ENCODE results near the gene MPV17L2. TPM values are rescaled to one million over a fixed set of nuclear protein-coding genes. Genes with fewer than 3 reads are reported as not detected.

Gene MPV17L2
- total and polyA plus RNA-seq, 10 of the 15 experiments (the other 5 are each of a cell fraction or from before 2014, with no cell fraction given): 5.1 to 57.2 (median 22.9) TPM

GRCh38 chr19:18192673-18193387 is at the start of gene MPV17L2 (continued):
- TF ChIP-seq SKIL (IDR thresholded peaks at IDR 0.05; ENCODE audit: low read depth, poor library complexity, severe bottlenecking): peak; percentile 90
- no peak for TF ChIP-seq USF1 (IDR thresholded peaks at IDR 0.05; ENCODE audit: borderline replicate concordance, extremely low read length, insufficient read depth, low read depth, low read length)
- TF ChIP-seq RCOR1 (conservative IDR thresholded peaks at IDR 0.05; ENCODE audit: low read depth, low read length): no peak
- no peak for TF ChIP-seq TCF12 (IDR thresholded peaks at IDR 0.05; ENCODE audit: low read depth, low read length)
- TF ChIP-seq SMAD1 (IDR thresholded peaks at IDR 0.05; ENCODE audit: low read depth, partially characterized antibody): no peak
- peak; percentile 57; the same call in 1 of the 2 replicates for TF ChIP-seq PAX5 (IDR thresholded peaks at IDR 0.05; ENCODE audit: borderline replicate concordance, low read depth, low read length)
- TF ChIP-seq BCL3 (IDR thresholded peaks at IDR 0.05; ENCODE audit: borderline replicate concordance, insufficient read depth, low read depth, low read length, poor library complexity, severe bottlenecking): no peak
- TF ChIP-seq RBBP5 (conservative IDR thresholded peaks at IDR 0.05): no peak
- TF ChIP-seq SP1 (IDR thresholded peaks at IDR 0.05; ENCODE audit: low read depth, low read length): peak; percentile 100
- TF ChIP-seq ZNF217 (IDR thresholded peaks at IDR 0.05): no peak
- peak; percentile 95 for TF ChIP-seq CREB1 (IDR thresholded peaks at IDR 0.05; ENCODE audit: low read depth)
- no peak for TF ChIP-seq ZNF274 (IDR thresholded peaks at IDR 0.05; ENCODE audit: insufficient read depth, insufficient read length)
- 0 out of 4 replicates have a peak, but pooled peaks of 1 of the 2 experiments have one; percentile 8 for TF ChIP-seq EP300 (IDR thresholded peaks at IDR 0.05; ENCODE audit: borderline replicate concordance in 1 of 2, control insufficient read depth in 1 of 2, low read depth in 2 of 2, low read length in 2 of 2)
- TF ChIP-seq E2F4 (IDR thresholded peaks at IDR 0.05; ENCODE audit: low read depth, low read length): peak; percentile 49; the same call in 1 of the 2 replicates
- peak; percentile 100 for TF ChIP-seq NR2F1 (conservative IDR thresholded peaks at IDR 0.05)
- TF ChIP-seq TCF3 (IDR thresholded peaks at IDR 0.05; ENCODE audit: borderline replicate concordance, insufficient read depth, low read depth, low read length): no peak
- peak; percentile 72 for TF ChIP-seq POLR2A (IDR thresholded peaks at IDR 0.05; ENCODE audit: low read depth, low read length)
- no peak for TF ChIP-seq ZBED1 (IDR thresholded peaks at IDR 0.05; ENCODE audit: borderline replicate concordance)
- TF ChIP-seq RELA (IDR thresholded peaks at IDR 0.05; ENCODE audit: borderline replicate concordance, partially characterized antibody): peak; percentile 15
- peak; percentile 95 for TF ChIP-seq NKRF (conservative IDR thresholded peaks at IDR 0.05)
- TF ChIP-seq RAD51 (IDR thresholded peaks at IDR 0.05): peak; percentile 10; the same call in 1 of the 2 replicates
- TF ChIP-seq EZH2 (IDR thresholded peaks at IDR 0.05; ENCODE audit: borderline replicate concordance, control insufficient read depth, low read depth, low read length): peak; percentile 89; the same call in 1 of the 2 replicates
- TF ChIP-seq TAF1 (IDR thresholded peaks at IDR 0.05; ENCODE audit: borderline replicate concordance, low read depth, low read length): peak; percentile 52; the same call in 1 of the 2 replicates

Data from GM12878 (cell line).